Heart left ventricle (tissue), 16 donors: Measurements from ENCODE around the gene RPL13. TPM values are rescaled to one million over a fixed set of nuclear protein-coding genes. Genes with fewer than 3 reads are reported as not detected.
A peak's percentile ranks its signal among the peaks of the same experiment; 100 is the strongest.

ENCODE experiments used
- ATAC-seq, 4 donors: fragments of 200-7000 bp; cut with Tn5 transposase; one replicate each; pipeline ENCODE4 v1.9.1; 2020 to 2022; ENCODE audit warnings: moderate library complexity in 4 of 4, mild to moderate bottlenecking in 3 of 4, moderate number of reproducible peaks in 1 of 4
- DNase-seq, 5 donors: peaks; one replicate each; pipeline ENCODE4 v3.0.0-alpha.2; 2020
- H3K27ac ChIP-seq, 12 donors: fragments of 200-600 bp; sonication (generic) in 4 of 12; one replicate each; pipeline versions ENCODE4 v1.5.0 to v1.8.0; 2016 to 2022; ENCODE audit warnings: mild to moderate bottlenecking in 2 of 12
- H3K27me3 ChIP-seq, 9 donors: fragments of 200-600 bp; sonication (generic) in 2 of 9; one replicate each; pipeline versions ENCODE4 v1.5.1 to v1.8.0; 2016 to 2022; ENCODE audit warnings: mild to moderate bottlenecking in 3 of 9
- H3K36me3 ChIP-seq, 9 donors: fragments of 200-600 bp; sonication (generic) in 2 of 9; one replicate each; pipeline versions ENCODE4 v1.5.0 to v1.8.0; 2018 to 2022; ENCODE audit warnings: mild to moderate bottlenecking in 2 of 9
- H3K4me1 ChIP-seq, 12 donors: fragments of 200-600 bp; sonication (generic) in 4 of 12; one replicate each; pipeline versions ENCODE4 v1.5.0 to v1.8.0; 2016 to 2022; ENCODE audit warnings: mild to moderate bottlenecking in 3 of 12
- H3K4me3 ChIP-seq, 12 donors: fragments of 200-600 bp; sonication (generic) in 4 of 12; one replicate each; pipeline versions ENCODE4 v1.5.0 to v1.8.0; 2017 to 2022; ENCODE audit warnings: mild to moderate bottlenecking in 9 of 12, moderate library complexity in 4 of 12
- H3K9me3 ChIP-seq, 12 donors: fragments of 200-600 bp; sonication (generic) in 4 of 12; one replicate each; pipeline versions ENCODE4 v1.5.0 to v1.8.0; 2016 to 2022; ENCODE audit warnings: mild to moderate bottlenecking in 1 of 12
- CTCF ChIP-seq, 12 donors: fragments of 200-600 bp; sonication (generic) in 4 of 12; IDR thresholded peaks; one replicate each; pipeline versions ENCODE4 v1.5.0 to v1.8.0; 2018 to 2022; ENCODE audit warnings: antibody characterized with exemption in 12 of 12, mild to moderate bottlenecking in 5 of 12
- POLR2A ChIP-seq, 2 donors: fragments of 450-650 bp; IDR thresholded peaks; one replicate each; pipeline ENCODE4 v1.6.1; 2017; ENCODE audit warnings: antibody characterized with exemption in 2 of 2, mild to moderate bottlenecking in 2 of 2, moderate library complexity in 2 of 2
- WGBS, 4 donors: extraction: QIAGEN DNeasy Blood & Tissue Kit in 2 of 4; methylation state at CpG; one replicate each; pipeline versions ENCODE4 v1.1.5 to v1.1.7; 2013 to 2018; 5-methylcytosine and 5-hydroxymethylcytosine counted together
- intact Hi-C, 10 donors: fragments of 100-400 bp; cut with DNase I; formaldehyde crosslinking; loops; one replicate each; pipeline versions ENCODE4 v1.11.1 to v1.14.2; 2022
- polyA plus RNA-seq, 2 donors: library from polyadenylated mRNA; stranded (reverse); fragments of 200-250 nt; gene quantifications; one replicate each; pipeline ENCODE4 v1.2.3, GENCODE V29; 2013
- total RNA-seq, 9 donors: library from RNA; depleted of rRNA in 2 of 9; stranded (reverse); fragments of >200 nt in 2 of 9; fragmentation: NEBNext Ultra II Directional in 3 of 9; extraction: Animal tissue kit (Norgen Biotek cat#: 25700) in 3 of 9; gene quantifications; one replicate each; pipeline versions ENCODE4 v1.1.0 to v1.2.4, GENCODE V29; 2016 to 2023
- donor health status: ischemic (EF 13 %, LVEDD 7.1; RV severe dilation, severe dysfunction).
- donor health status: healthy with polysubstance abuse.
- donor health status: DM: no; HTN: yes; CAD: no.
- donor health status: DM: no; HTN: no; CAD: no.
- donor health status: ischemic (EF 25% LVEDD 6.9; RV normal size, moderate dysfunction).
- donor health status: ischemic (EF 25% LVEDD 5.7; RV mildly dilated, moderate dysfunction).
- donor health status: healthy.
- donor health status: DM: yes; HTN: yes; CAD: no.
- donor health status: ischemic (EF 35%, LVEDD 5.7; RV mildly dilated, moderate dysfunction).
- donor health status: nonischemic (EF 11% LVEDD 7.7; RV severe dilation, severe dysfunction).
- donor health status: DM: yes; HTN: yes; CAD: no.
- donor health status: PGD.
- donor health status: ischemic (EF 29% LVEDD 5.4; RV normal size, mild dysfunction).
- donor health status: nonischemic (EF 23%, LVEDD 6.1; RV moderate dilation, normal function).

RPL13 gene
- total and polyA plus RNA-seq, 11 donors: 701 to 5,500 (median 1,282) TPM

GRCh38 chr16:89519881-89520280 lies 40.6 kb upstream of the RPL13 start:
- Histone ChIP-seq H3K36me3 (peaks cover 0 to 100% (median 93%) of the 10 kb centered on the region in 9 donors), H3K9me3 (no peaks in the 10 kb centered on the region), H3K4me3 (no peak overlapping the region), H3K4me1 (peaks cover 0 to 17% (median 6%) of the 10 kb centered on the region in 12 donors), H3K27ac (no peak overlapping the region), H3K27me3 (no peaks in the 10 kb centered on the region)
- DNase-seq (no peak), ATAC-seq (no peak)
- intact Hi-C loops: loop anchor here in 1 of 10 donors (5.0 kb wide), 1 partner anchor 37 kb away; no protein-coding TSS in a partner anchor
- 78 to 87% (median 84%) methylated on average over 15 of the region's 15 CpGs for WGBS, 4 donors
- TF ChIP-seq POLR2A (IDR thresholded peaks at IDR 0.05) (no peak), CTCF (IDR thresholded peaks at IDR 0.05) (no peak)

- WGBS, 4 donors: 93 to 97% (median 95%) methylated on average over 31 of the region's 31 CpGs
- no peak for DNase-seq
- intact Hi-C loops: loop anchor here in 1 of 10 donors (5.0 kb wide), 1 partner anchor 35 kb away; no protein-coding TSS in a partner anchor
- Histone ChIP-seq H3K36me3 (peaks cover 0 to 99% (median 94%) of the 10 kb centered on the region in 9 donors), H3K9me3 (no peaks in the 10 kb centered on the region), H3K4me1 (peaks cover 3 to 27% (median 15%) of the 10 kb centered on the region in 12 donors), H3K27ac (peak overlapping the region in 1 of 12 donors; percentile 81), H3K4me3 (no peak overlapping the region), H3K27me3 (no peaks in the 10 kb centered on the region)
- no peak for TF ChIP-seq POLR2A (IDR thresholded peaks at IDR 0.05)
- TF ChIP-seq CTCF (IDR thresholded peaks at IDR 0.05): no peak
- ATAC-seq: no peak
Measured at GRCh38 chr16:89522287-89522686, 38.2 kb upstream of the RPL13 start.

GRCh38 chr16:89523680-89524344 lies 36.7 kb upstream of the RPL13 start:
- 59 to 73% (median 67%) methylated on average over 29 to 32 of the region's 32 CpGs for WGBS, 4 donors
- DNase-seq (peak in 1 of 5 donors; percentile 33), ATAC-seq (peak; percentile 32 to 85 (median 54))
- Histone ChIP-seq H3K27ac (peak overlapping the region in 11 of 12 donors; percentile 28 to 81 (median 65)), H3K4me3 (peak overlapping the region in 10 of 12 donors; percentile 5 to 37 (median 26)), H3K4me1 (peaks cover 3 to 27% (median 15%) of the 10 kb centered on the region in 12 donors), H3K9me3 (no peaks in the 10 kb centered on the region), H3K27me3 (no peaks in the 10 kb centered on the region), H3K36me3 (peaks cover 0 to 99% (median 93%) of the 10 kb centered on the region in 9 donors)
- intact Hi-C loops: loop anchor here in 1 of 10 donors (5.0 kb wide), 1 partner anchor 33 kb away; no protein-coding TSS in a partner anchor
- TF ChIP-seq CTCF (IDR thresholded peaks at IDR 0.05) (peak in 2 of 12 donors; percentile 21 to 27), POLR2A (IDR thresholded peaks at IDR 0.05) (no peak)

GRCh38 chr16:89525146-89525913 lies 35.2 kb upstream of the RPL13 start:
- intact Hi-C loops: no loop called here
- peak in 4 of 5 donors; percentile 49 to 82 (median 62) for DNase-seq
- H3K27ac ChIP-seq: peak overlapping the region in 11 of 12 donors; percentile 28 to 81 (median 58)
- H3K4me3 ChIP-seq: no peak overlapping the region
- TF ChIP-seq CTCF (IDR thresholded peaks at IDR 0.05) (no peak), POLR2A (IDR thresholded peaks at IDR 0.05) (no peak)
- no peaks in the 10 kb centered on the region for H3K27me3 ChIP-seq
- WGBS, 4 donors: 51 to 60% (median 55%) methylated on average over 20 of the region's 20 CpGs
- peak; percentile 68 to 89 (median 86) for ATAC-seq
- H3K9me3 ChIP-seq: no peaks in the 10 kb centered on the region
- H3K36me3 ChIP-seq: peaks cover 0 to 99% (median 93%) of the 10 kb centered on the region in 9 donors
- H3K4me1 ChIP-seq: peaks cover 3 to 27% (median 15%) of the 10 kb centered on the region in 12 donors
